Endothelial cell of umbilical vein (primary cell): ENCODE results near the gene ADAMTSL2. TPM values are rescaled to one million over a fixed set of nuclear protein-coding genes. Genes with fewer than 3 reads are reported as not detected.

Source experiments
- BruUV-seq: library from RNA; stranded (reverse); fragments of 400-500 nt; replicated peaks from 2 replicates; lab custom pipeline; 2021; lab: Mats Ljungman, UMichigan
- CTCF ChIA-PET: fragments of 300-600, 350-600 bp; sonication (Branson Sonifier 250); formaldehyde crosslinking; loops from one replicate; lab custom pipeline; 2021; ENCODE audit warnings: antibody characterized with exemption, inconsistent platforms; lab: Charles Lee
- POLR2A ChIA-PET: fragments of 300-600, 350-600 bp; sonication (Branson Sonifier 250); formaldehyde crosslinking; loops from one replicate; lab custom pipeline; 2021; ENCODE audit warnings: antibody characterized with exemption, inconsistent platforms; lab: Charles Lee
- DNase-seq: peaks from one replicate; pipeline ENCODE4 v3.0.0-alpha.2; 2011; ENCODE audit warnings: low read depth, low spot score
- FAIRE-seq: peaks from 2 replicates; lab custom pipeline; 2011; peaks lifted over from hg19 to GRCh38; lab: Jason Lieb, UNC
- H2AFZ ChIP-seq: 2 replicates; pipeline ENCODE4 v1.6.0; 2012; ENCODE audit warnings: low read depth, low read length, control low read depth, inconsistent platforms
- H3K27ac ChIP-seq: 2 replicates; pipeline ENCODE4 v1.5.1; 2011; ENCODE audit warnings: low read depth, mild to moderate bottlenecking, control low read depth, low read length, moderate library complexity; ENCODE audit not compliant: insufficient read depth
- H3K27me3 ChIP-seq, 2 experiments: 2 replicates each; pipeline versions ENCODE4 v1.6.0 to v1.6.1; 2011; ENCODE audit warnings: low read length in 2 of 2, mixed read lengths in 1 of 2; ENCODE audit not compliant: control insufficient read depth in 2 of 2, insufficient read depth in 2 of 2
- H3K36me3 ChIP-seq, 2 experiments: 2 replicates in 1 of 2; 3 replicates in 1 of 2; pipeline ENCODE4 v1.5.1; 2011; ENCODE audit warnings: low read length in 2 of 2, mild to moderate bottlenecking in 1 of 2, moderate library complexity in 1 of 2; ENCODE audit not compliant: control insufficient read depth in 2 of 2, insufficient read depth in 2 of 2; ENCODE audit errors: extremely low read depth in 1 of 2
- H3K4me1 ChIP-seq: 3 replicates; pipeline ENCODE4 v1.5.1; 2011; ENCODE audit warnings: mild to moderate bottlenecking, low read length; ENCODE audit not compliant: control insufficient read depth, insufficient read depth; ENCODE audit errors: extremely low read depth
- H3K4me2 ChIP-seq: 2 replicates; pipeline ENCODE4 v1.6.1; 2011; ENCODE audit warnings: low read length, control low read depth, mixed read lengths; ENCODE audit not compliant: insufficient read depth
- H3K4me3 ChIP-seq, 3 experiments: fragments of 200-600 bp in 1 of 3; sonication (generic), shearing (Covaris generic) in 1 of 3; replicated peaks in 1 of 3; 2 replicates each; pipeline ENCODE4 v1.5.1; 2011 to 2016; ENCODE audit warnings: control low read depth in 3 of 3, low read length in 3 of 3, mild to moderate bottlenecking in 2 of 3, inconsistent platforms in 1 of 3, low read depth in 1 of 3, moderate library complexity in 1 of 3; ENCODE audit not compliant: insufficient read depth in 1 of 3
- H3K79me2 ChIP-seq: 2 replicates; pipeline ENCODE4 v1.6.0; 2012; ENCODE audit warnings: low read length, inconsistent platforms; ENCODE audit not compliant: control insufficient read depth, insufficient read depth
- H3K9ac ChIP-seq: replicated peaks from 2 replicates; pipeline ENCODE3; 2011; ENCODE audit warnings: low read length, control low read depth; ENCODE audit not compliant: insufficient read depth; ENCODE audit errors: extremely low read depth
- H3K9me1 ChIP-seq: replicated peaks from 3 replicates; pipeline ENCODE4 v1.6.0; 2011; ENCODE audit warnings: mild to moderate bottlenecking, low read length; ENCODE audit not compliant: control insufficient read depth, insufficient read depth; ENCODE audit errors: extremely low read depth
- H3K9me3 ChIP-seq: replicated peaks from 2 replicates; pipeline ENCODE4 v1.5.1; 2012; ENCODE audit warnings: low read length, inconsistent platforms; ENCODE audit not compliant: control insufficient read depth, insufficient read depth
- H4K20me1 ChIP-seq: replicated peaks from 2 replicates; pipeline ENCODE3; 2011; ENCODE audit warnings: mild to moderate bottlenecking, low read length; ENCODE audit not compliant: control insufficient read depth, insufficient read depth; ENCODE audit errors: extremely low read depth
- EZH2 ChIP-seq: IDR thresholded peaks from 2 replicates; pipeline ENCODE4 v1.6.1; 2012; ENCODE audit warnings: borderline replicate concordance, low read depth, mild to moderate bottlenecking, moderate library complexity, low read length, inconsistent platforms; ENCODE audit not compliant: severe bottlenecking
- FOS ChIP-seq: IDR thresholded peaks from 2 replicates; pipeline ENCODE4 v1.6.1; 2011; ENCODE audit warnings: mild to moderate bottlenecking, low read length, moderate library complexity, borderline replicate concordance; ENCODE audit not compliant: insufficient read depth
- GATA2 ChIP-seq: IDR thresholded peaks from 2 replicates; pipeline ENCODE4 v1.7.0; 2011; ENCODE audit warnings: low read depth, mild to moderate bottlenecking, moderate library complexity, mixed read lengths, low read length; ENCODE audit not compliant: insufficient read length, insufficient read depth
- JUN ChIP-seq: IDR thresholded peaks from 2 replicates; pipeline ENCODE4 v1.6.1; 2011; ENCODE audit warnings: borderline replicate concordance, low read depth; ENCODE audit not compliant: insufficient read length, insufficient read depth
- MYC ChIP-seq: IDR thresholded peaks from one replicate; pipeline ENCODE4 v1.6.1; 2011; ENCODE audit warnings: mild to moderate bottlenecking, low read depth, low read length
- POLR2A ChIP-seq: IDR thresholded peaks from 2 replicates; pipeline ENCODE4 v1.6.1; 2012; ENCODE audit warnings: low read depth, mild to moderate bottlenecking, control low read depth, low read length
- POLR2AphosphoS5 ChIP-seq: IDR thresholded peaks from 2 replicates; pipeline ENCODE4 v1.6.1; 2012; ENCODE audit warnings: low read depth, mild to moderate bottlenecking, control low read depth, low read length, moderate library complexity; ENCODE audit not compliant: insufficient read depth
- dilution Hi-C: fragments of 300-500 bp; cut with MboI; formaldehyde crosslinking; loops from one replicate; pipeline ENCODE4 v1.15.0; 2019; ENCODE audit warnings: low sequenced_read_pairs; ENCODE audit not compliant: extremely low pct_ligation_motif_present
- intact Hi-C: fragments of 100-400 bp; cut with micrococcal nuclease; formaldehyde crosslinking; loops from one replicate; pipeline ENCODE4 v1.10.0; 2022
- polyA plus RNA-seq, 4 experiments: library from polyadenylated mRNA; depleted of rRNA in 3 of 4; stranded (reverse) in 3 of 4; unstranded in 1 of 4; fragments of >200 nt; gene quantifications; 2 replicates each; pipeline versions ENCODE4 v1.2.1 to v1.2.3, GENCODE V29; 2011 to 2012; ENCODE audit warnings: missing spikeins in 1 of 4
- total RNA-seq: library from RNA; stranded (reverse); gene quantifications from 2 replicates; pipeline ENCODE4 v1.2.3, GENCODE V29; 2021
- TF ChIP-seq, protein P1 (sequence below): IDR thresholded peaks from 2 replicates; pipeline ENCODE4 v1.6.1; 2011; ENCODE audit not compliant: insufficient read depth, insufficient read length
- TF ChIP-seq, protein P2 (sequence below), 2 donors: IDR thresholded peaks; 1 replicate in 1 of 2; 2 replicates in 1 of 2; pipeline ENCODE4 v1.5.1; 2011; ENCODE audit warnings: low read length in 2 of 2, mild to moderate bottlenecking in 2 of 2, moderate library complexity in 2 of 2, control low read depth in 1 of 2, inconsistent platforms in 1 of 2, low read depth in 1 of 2; ENCODE audit not compliant: insufficient read depth in 1 of 2; ENCODE audit errors: extremely low read depth in 1 of 2

The ADAMTSL2 gene
- total and polyA plus RNA-seq, 2 donors (not counting 3 experiments of a cell fraction or from before 2014, with no cell fraction given), result not detected

DNA sequence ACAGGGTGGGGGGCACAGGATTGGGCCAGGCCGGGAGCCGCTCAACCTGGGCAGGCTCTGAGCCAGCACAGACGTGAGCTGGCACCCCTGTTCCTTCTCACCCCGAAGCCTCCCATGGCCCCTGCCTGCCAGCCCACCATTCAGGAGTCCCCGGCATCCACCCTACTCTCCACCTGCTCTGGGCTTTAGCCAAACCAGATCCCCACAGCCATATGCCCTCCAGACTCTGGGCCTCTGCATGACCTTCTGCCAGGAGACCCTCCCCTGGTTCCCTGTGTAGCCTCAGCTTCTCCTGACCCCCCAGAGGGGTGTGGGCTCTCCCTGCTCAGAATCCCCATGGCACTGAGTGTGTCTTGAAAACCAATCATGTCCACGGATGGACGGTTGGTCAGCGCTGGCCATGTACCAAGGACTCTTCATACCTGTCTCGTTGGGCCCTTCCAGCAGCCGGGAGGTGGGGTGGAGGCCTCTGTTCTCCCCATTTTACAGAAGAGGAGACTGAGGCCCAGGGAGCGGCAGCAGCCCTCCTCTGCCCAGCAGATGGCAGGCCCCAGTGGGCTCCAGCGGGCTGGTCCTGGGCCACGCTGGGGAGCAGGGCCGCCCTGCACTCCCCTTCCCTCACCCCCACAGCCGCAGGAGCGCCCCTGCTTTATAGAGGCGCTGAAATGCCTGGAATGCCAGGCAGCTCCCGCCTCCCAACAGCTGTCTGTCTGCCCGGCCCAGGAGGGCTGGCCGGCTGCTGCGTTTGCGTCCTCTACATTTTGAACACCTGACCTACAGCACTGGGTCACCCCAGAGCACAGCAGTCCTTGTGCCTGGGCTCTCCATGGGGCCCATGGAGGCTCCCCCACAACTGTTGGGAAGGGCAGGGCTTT is 6.3 kb upstream of the ADAMTSL2 start:
- H2AFZ ChIP-seq, result no peak overlapping the region
- no peak overlapping the region for H3K9ac ChIP-seq
- intact Hi-C loops (no loop called here), dilution Hi-C loops (no loop called here)
- FAIRE-seq (no peak), DNase-seq (no peak)
- no peak overlapping the region for H3K4me2 ChIP-seq
- peaks cover 0 to 4% of the 10 kb centered on the region in 2 experiments for H3K27me3 ChIP-seq
- no peak overlapping the region for H3K4me3 ChIP-seq
- no peaks in the 10 kb centered on the region for H3K4me1 ChIP-seq
- ChIA-PET POLR2A (no interaction called here), CTCF (no interaction called here)
- no peaks in the 10 kb centered on the region for H4K20me1 ChIP-seq
- no peak overlapping the region for H3K27ac ChIP-seq
- TF ChIP-seq FOS, result no peak
- no peak for TF ChIP-seq POLR2AphosphoS5
- no peak for TF ChIP-seq EZH2
- TF ChIP-seq MYC, result no peak
- TF ChIP-seq, protein P1, sequence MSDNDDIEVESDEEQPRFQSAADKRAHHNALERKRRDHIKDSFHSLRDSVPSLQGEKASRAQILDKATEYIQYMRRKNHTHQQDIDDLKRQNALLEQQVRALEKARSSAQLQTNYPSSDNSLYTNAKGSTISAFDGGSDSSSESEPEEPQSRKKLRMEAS, result no peak
- no peak for TF ChIP-seq JUN
- TF ChIP-seq, protein P2, sequence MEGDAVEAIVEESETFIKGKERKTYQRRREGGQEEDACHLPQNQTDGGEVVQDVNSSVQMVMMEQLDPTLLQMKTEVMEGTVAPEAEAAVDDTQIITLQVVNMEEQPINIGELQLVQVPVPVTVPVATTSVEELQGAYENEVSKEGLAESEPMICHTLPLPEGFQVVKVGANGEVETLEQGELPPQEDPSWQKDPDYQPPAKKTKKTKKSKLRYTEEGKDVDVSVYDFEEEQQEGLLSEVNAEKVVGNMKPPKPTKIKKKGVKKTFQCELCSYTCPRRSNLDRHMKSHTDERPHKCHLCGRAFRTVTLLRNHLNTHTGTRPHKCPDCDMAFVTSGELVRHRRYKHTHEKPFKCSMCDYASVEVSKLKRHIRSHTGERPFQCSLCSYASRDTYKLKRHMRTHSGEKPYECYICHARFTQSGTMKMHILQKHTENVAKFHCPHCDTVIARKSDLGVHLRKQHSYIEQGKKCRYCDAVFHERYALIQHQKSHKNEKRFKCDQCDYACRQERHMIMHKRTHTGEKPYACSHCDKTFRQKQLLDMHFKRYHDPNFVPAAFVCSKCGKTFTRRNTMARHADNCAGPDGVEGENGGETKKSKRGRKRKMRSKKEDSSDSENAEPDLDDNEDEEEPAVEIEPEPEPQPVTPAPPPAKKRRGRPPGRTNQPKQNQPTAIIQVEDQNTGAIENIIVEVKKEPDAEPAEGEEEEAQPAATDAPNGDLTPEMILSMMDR (IDR thresholded peaks at IDR 0.05; ENCODE audit: extremely low read depth in 1 of 2, insufficient read depth in 1 of 2, low read depth in 1 of 2, low read length in 2 of 2), result no peak
- TF ChIP-seq GATA2, result no peak
- TF ChIP-seq POLR2A, result no peak
- no peaks in the 10 kb centered on the region for H3K9me3 ChIP-seq
- no TSS peak for BruUV-seq
- H3K36me3 ChIP-seq, result no peaks in the 10 kb centered on the region
- H3K9me1 ChIP-seq, result no peaks in the 10 kb centered on the region
- H3K79me2 ChIP-seq, result no peaks in the 10 kb centered on the region
